ENCODE data around the gene CYP1A1.

DNA sequence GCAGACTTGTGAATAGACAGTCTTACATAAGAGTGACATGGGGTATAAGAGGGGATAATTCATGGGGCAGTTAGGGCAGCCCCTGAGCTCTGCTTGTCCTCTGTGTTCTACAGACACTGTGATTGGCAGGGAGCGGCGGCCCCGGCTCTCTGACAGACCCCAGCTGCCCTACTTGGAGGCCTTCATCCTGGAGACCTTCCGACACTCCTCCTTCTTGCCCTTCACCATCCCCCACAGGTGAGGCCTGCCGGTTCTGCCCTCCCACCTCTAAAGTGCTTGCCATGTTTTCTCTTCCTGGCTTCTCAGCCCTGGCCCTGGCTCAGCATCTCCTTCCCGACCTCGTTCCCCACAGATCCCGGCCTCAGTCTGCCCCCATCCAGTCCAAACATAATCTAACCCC lies 26.7 kb upstream of the CYP1A1 start:
- TF ChIP-seq CTCF (IDR thresholded peaks at IDR 0.05) = no peak
- no peak for TF ChIP-seq POLR2A (IDR thresholded peaks at IDR 0.05)
- no peak for TF ChIP-seq POLR2AphosphoS5 (IDR thresholded peaks at IDR 0.05)
- TF ChIP-seq EP300 (IDR thresholded peaks at IDR 0.05) = no peak

Measured in stomach (tissue), 4 donors.